B cell (primary cell): ENCODE data around the gene MANBA. TPM values are rescaled to one million over a fixed set of nuclear protein-coding genes. Genes with fewer than 3 reads are reported as not detected.
A peak's percentile ranks its signal among the peaks of the same experiment; 100 is the strongest.

Experiments
- ATAC-seq: fragments of 200-7000 bp; cut with Tn5 transposase; one replicate; pipeline ENCODE4 v1.10.0; 2021; ENCODE audit warnings: low read depth, mild to moderate bottlenecking, moderate number of reproducible peaks, moderate library complexity
- CTCF ChIA-PET: fragments of 350-600 bp; sonication (Branson Sonifier 250); formaldehyde crosslinking; loops from one replicate; lab custom pipeline; 2021; ENCODE audit warnings: antibody characterized with exemption, inconsistent platforms; lab: Charles Lee
- POLR2A ChIA-PET: fragments of 350-600 bp; sonication (Branson Sonifier 250); formaldehyde crosslinking; loops from one replicate; lab custom pipeline; 2021; ENCODE audit warnings: antibody characterized with exemption; lab: Charles Lee
- DNase-seq: peaks from one replicate; pipeline ENCODE4 v3.0.0; 2013
- H2AFZ ChIP-seq: 2 replicates; pipeline ENCODE4 v1.6.1; 2012; ENCODE audit warnings: mild to moderate bottlenecking, low read depth, low read length; ENCODE audit not compliant: insufficient read depth, poor library complexity, severe bottlenecking
- H3K27ac ChIP-seq, 2 donors: 1 replicate in 1 of 2; 2 replicates in 1 of 2; pipeline ENCODE4 v1.5.1; 2012 to 2013; ENCODE audit warnings: low read length in 2 of 2, mild to moderate bottlenecking in 2 of 2, moderate library complexity in 1 of 2
- H3K27me3 ChIP-seq, 4 experiments: fragments of 200-600 bp in 1 of 4; sonication (generic) in 1 of 4; replicated peaks in 1 of 4; 1 replicate in 2 of 4; 2 replicates in 2 of 4; pipeline versions ENCODE4 v1.6.1 to v1.7.0; 2013 to 2016; ENCODE audit warnings: low read length in 3 of 4, mild to moderate bottlenecking in 2 of 4, mixed read lengths in 1 of 4, moderate library complexity in 1 of 4; ENCODE audit not compliant: insufficient read depth in 4 of 4, control insufficient read depth in 3 of 4; ENCODE audit errors: control extremely low read depth in 1 of 4
- H3K36me3 ChIP-seq, 2 experiments: replicated peaks in 1 of 2; 1 replicate in 1 of 2; 2 replicates in 1 of 2; pipeline versions ENCODE4 v1.6.1 to v1.7.1; 2013; ENCODE audit warnings: low read length in 1 of 2; ENCODE audit not compliant: insufficient read depth in 2 of 2, control insufficient read depth in 1 of 2; ENCODE audit errors: control extremely low read depth in 1 of 2, extremely low read depth in 1 of 2
- H3K4me1 ChIP-seq, 2 donors: fragments of 200-600 bp in 1 of 2; sonication (generic) in 1 of 2; 1 replicate in 1 of 2; 2 replicates in 1 of 2; pipeline versions ENCODE4 v1.5.1 to v1.6.1; 2013 to 2017; ENCODE audit warnings: low read length in 2 of 2; ENCODE audit not compliant: control insufficient read depth in 2 of 2, insufficient read depth in 2 of 2
- H3K4me2 ChIP-seq: replicated peaks from 2 replicates; pipeline ENCODE3; 2012; ENCODE audit warnings: mild to moderate bottlenecking, low read depth, low read length; ENCODE audit not compliant: poor library complexity, severe bottlenecking
- H3K4me3 ChIP-seq, 5 experiments: fragments of 200-600 bp in 1 of 5; sonication (generic) in 1 of 5; 1 replicate in 3 of 5; 2 replicates in 2 of 5; pipeline versions ENCODE4 v1.5.1 to v1.7.0; 2011 to 2016; ENCODE audit warnings: low read length in 4 of 5, mild to moderate bottlenecking in 4 of 5, low read depth in 2 of 5, control low read depth in 1 of 5, moderate library complexity in 1 of 5; ENCODE audit not compliant: insufficient read depth in 1 of 5; ENCODE audit errors: control extremely low read depth in 1 of 5, extremely low read depth in 1 of 5
- H3K79me2 ChIP-seq: fragments of 200-600 bp; sonication (generic); one replicate; pipeline ENCODE4 v1.6.0; 2016; ENCODE audit warnings: low read length; ENCODE audit not compliant: control insufficient read depth, insufficient read depth
- H3K9ac ChIP-seq: fragments of 200-600 bp; sonication (generic); 2 replicates; pipeline ENCODE4 v1.6.1; 2017; ENCODE audit warnings: mild to moderate bottlenecking, low read length, moderate library complexity
- H3K9me3 ChIP-seq, 3 donors: one replicate each; pipeline versions ENCODE4 v1.6.1 to v1.7.1; 2013; ENCODE audit warnings: low read length in 2 of 3; ENCODE audit not compliant: control insufficient read depth in 2 of 3, insufficient read depth in 1 of 3; ENCODE audit errors: control extremely low read depth in 1 of 3
- H4K20me1 ChIP-seq: 2 replicates; pipeline ENCODE4 v1.6.0; 2012; ENCODE audit warnings: mild to moderate bottlenecking, low read length; ENCODE audit not compliant: insufficient read depth, control insufficient read depth, poor library complexity, severe bottlenecking
- H3K27ac Mint-ChIP-seq: one replicate; pipeline ENCODE4 v1.8.0; 2021; ENCODE audit warnings: mixed read lengths
- H3K27me3 Mint-ChIP-seq: one replicate; pipeline ENCODE4 v1.8.0; 2021; ENCODE audit warnings: mixed read lengths
- H3K4me1 Mint-ChIP-seq: one replicate; pipeline ENCODE4 v1.8.0; 2021; ENCODE audit warnings: mixed read lengths
- H3K4me3 Mint-ChIP-seq: one replicate; pipeline ENCODE4 v1.8.0; 2021; ENCODE audit warnings: mixed read lengths
- H3K9me3 Mint-ChIP-seq: one replicate; pipeline ENCODE4 v1.8.0; 2022; ENCODE audit warnings: mixed read lengths; ENCODE audit not compliant: insufficient read depth
- EZH2 ChIP-seq: IDR thresholded peaks from 2 replicates; pipeline ENCODE4 v1.6.1; 2012; ENCODE audit warnings: borderline replicate concordance, low read depth, mild to moderate bottlenecking, moderate library complexity, low read length; ENCODE audit not compliant: insufficient read depth, poor library complexity, severe bottlenecking
- WGBS: methylation state at CpG from one replicate; pipeline ENCODE4 v1.1.5; 2013; ENCODE audit warnings: missing lambda C conversion rate; ENCODE audit not compliant: insufficient coverage; 5-methylcytosine and 5-hydroxymethylcytosine counted together
- intact Hi-C: fragments of 100-400 bp; cut with micrococcal nuclease; formaldehyde crosslinking; loops from one replicate; pipeline ENCODE4 v1.10.0; 2022
- polyA minus RNA-seq: library from RNA; depleted of rRNA, polyadenylated mRNA; stranded (reverse); fragments of >200 nt; gene quantifications from 2 replicates; pipeline ENCODE4 v1.2.3, GENCODE V29; 2012
- polyA plus RNA-seq: library from polyadenylated mRNA; depleted of rRNA; stranded (reverse); fragments of >200 nt; gene quantifications from 2 replicates; pipeline ENCODE4 v1.2.3, GENCODE V29; 2012
- total RNA-seq, 2 donors: library from RNA; stranded (reverse); fragments of 120-200 nt in 1 of 2; gene quantifications; 1 replicate in 1 of 2; 2 replicates in 1 of 2; pipeline versions ENCODE4 v1.2.3 to v1.2.4, GENCODE V29; 2013 to 2022
- TF ChIP-seq, protein P1 (sequence below): fragments of 200-600 bp; IDR thresholded peaks from one replicate; pipeline ENCODE4 v1.8.0; 2022; ENCODE audit warnings: antibody characterized with exemption, mild to moderate bottlenecking

MANBA gene
- 119 and 132 TPM in 2 replicates for total RNA-seq
- 70.5 TPM for total RNA-seq (2013)
- polyA plus RNA-seq, result 87.4 and 91.6 TPM in 2 replicates
- polyA minus RNA-seq, result 106 and 137 TPM in 2 replicates

DNA sequence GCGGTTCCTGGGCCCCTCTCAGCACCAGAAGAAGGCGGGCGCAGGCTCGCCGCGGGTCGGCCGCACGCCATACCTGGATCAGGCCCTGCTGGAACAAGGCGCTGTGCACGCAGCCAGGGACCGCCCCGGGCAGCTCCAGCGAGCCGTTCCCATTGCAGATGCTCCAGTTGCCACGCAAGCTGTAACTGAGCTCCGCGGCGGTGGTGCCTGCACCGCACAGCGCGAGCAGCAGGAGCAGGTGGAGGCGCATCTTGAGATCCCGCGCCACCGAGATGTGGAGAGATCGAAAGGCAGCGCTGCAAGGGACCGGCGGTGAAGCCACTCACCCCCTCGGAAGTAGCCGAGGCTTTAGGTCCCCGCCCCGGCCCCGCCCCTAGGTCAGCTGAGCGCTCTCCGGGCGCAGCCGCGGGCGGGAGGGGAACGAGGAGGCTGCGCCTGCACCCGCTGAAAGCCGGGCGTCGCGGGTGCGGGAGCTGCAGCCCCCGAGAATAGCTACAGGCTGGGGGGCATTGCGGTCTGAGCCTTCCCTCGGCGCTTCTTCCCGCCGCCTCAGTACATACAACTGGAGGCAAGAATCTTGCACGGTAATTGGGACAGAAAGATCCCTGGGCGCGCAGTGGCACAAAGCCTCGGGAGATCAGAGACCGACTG, at the start of gene MANBA:
TSS of gene MANBA (minus strand) at position 324 of the 651 bp plus-strand sequence. CDS start at position 250, 74 bp downstream.
- peak within 1 kb of the TSS; percentile 90 for H3K4me2 ChIP-seq
- H4K20me1 ChIP-seq, result no peaks in the 10 kb centered on the region
- H3K9me3 ChIP-seq, result peaks cover 0 to 2% (median 0%) of the 10 kb centered on the region in 3 donors
- ChIA-PET POLR2A (interaction anchor here (0.6 to 3.1 kb wide), 8 partner anchors 15 to 316 kb away, joined by 3 to 74 read pairs (median 4); partner anchors contain the start of genes CISD2, SLC9B2 and UBE2D3), CTCF (interaction anchor here (0.6 to 1.8 kb wide), 13 partner anchors 10 to 339 kb away, joined by 3 to 13 read pairs (median 3); partner anchors contain the start of genes BDH2, CISD2 and UBE2D3)
- H3K9me3 Mint-ChIP-seq, result no peaks in the 10 kb centered on the region
- peak within 1 kb of the TSS; percentile 93 for H3K9ac ChIP-seq
- peaks cover 51% of the 10 kb centered on the region for H3K4me1 Mint-ChIP-seq
- H3K79me2 ChIP-seq, result peaks cover 52% of the 10 kb centered on the region
- H3K4me3 ChIP-seq, result peak within 1 kb of the TSS; percentile 69 to 99 (median 87)
- intact Hi-C loops, result loop anchor here (1.0 to 5.0 kb wide), 8 partner anchors 18 to 337 kb away; partner anchors contain the start of genes BDH2, NFKB1 and SLC9B1
- no peaks in the 10 kb centered on the region for H3K27me3 ChIP-seq
- ATAC-seq (peak; percentile 75), DNase-seq (peak; percentile 93)
- TF ChIP-seq, protein P1, sequence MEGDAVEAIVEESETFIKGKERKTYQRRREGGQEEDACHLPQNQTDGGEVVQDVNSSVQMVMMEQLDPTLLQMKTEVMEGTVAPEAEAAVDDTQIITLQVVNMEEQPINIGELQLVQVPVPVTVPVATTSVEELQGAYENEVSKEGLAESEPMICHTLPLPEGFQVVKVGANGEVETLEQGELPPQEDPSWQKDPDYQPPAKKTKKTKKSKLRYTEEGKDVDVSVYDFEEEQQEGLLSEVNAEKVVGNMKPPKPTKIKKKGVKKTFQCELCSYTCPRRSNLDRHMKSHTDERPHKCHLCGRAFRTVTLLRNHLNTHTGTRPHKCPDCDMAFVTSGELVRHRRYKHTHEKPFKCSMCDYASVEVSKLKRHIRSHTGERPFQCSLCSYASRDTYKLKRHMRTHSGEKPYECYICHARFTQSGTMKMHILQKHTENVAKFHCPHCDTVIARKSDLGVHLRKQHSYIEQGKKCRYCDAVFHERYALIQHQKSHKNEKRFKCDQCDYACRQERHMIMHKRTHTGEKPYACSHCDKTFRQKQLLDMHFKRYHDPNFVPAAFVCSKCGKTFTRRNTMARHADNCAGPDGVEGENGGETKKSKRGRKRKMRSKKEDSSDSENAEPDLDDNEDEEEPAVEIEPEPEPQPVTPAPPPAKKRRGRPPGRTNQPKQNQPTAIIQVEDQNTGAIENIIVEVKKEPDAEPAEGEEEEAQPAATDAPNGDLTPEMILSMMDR, result no peak
- H3K27ac ChIP-seq, result peak within 1 kb of the TSS; percentile 98
- H3K4me1 ChIP-seq, result peaks cover 29 to 35% of the 10 kb centered on the region in 2 donors
- whole genome bisulfite sequencing, result under 1% methylated on average over 60 of the region's 60 CpGs
- H3K36me3 ChIP-seq, result peaks cover 0 to 2% of the 10 kb centered on the region in 2 experiments
- peak within 1 kb of the TSS; percentile 78 for H2AFZ ChIP-seq
- peak within 1 kb of the TSS; percentile 96 for H3K4me3 Mint-ChIP-seq
- H3K27me3 Mint-ChIP-seq, result no peaks in the 10 kb centered on the region
- H3K27ac Mint-ChIP-seq, result peak within 1 kb of the TSS; percentile 97

DNA sequence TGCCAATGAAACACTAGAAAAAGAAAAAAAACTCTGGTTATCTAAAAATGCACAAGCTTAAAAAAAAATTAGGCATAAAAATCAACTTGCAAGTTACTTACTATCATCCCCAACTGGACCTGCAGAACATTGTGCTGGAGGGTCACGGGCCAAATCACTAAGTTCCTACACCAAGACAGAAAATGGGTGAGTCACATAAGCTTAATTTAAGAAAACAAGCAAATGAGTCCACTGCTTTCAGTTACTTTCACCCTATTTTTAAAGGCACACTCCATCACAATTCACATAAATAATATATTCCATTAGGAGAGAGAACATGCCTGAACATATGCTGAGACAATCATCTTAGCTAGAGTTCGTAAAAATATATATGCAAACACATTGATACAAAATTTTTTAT, 48.9 kb upstream of the MANBA start:
- H3K27ac ChIP-seq, result peak overlapping the region; percentile 9 to 44
- H3K9ac ChIP-seq, result no peak overlapping the region
- peaks cover 26 to 28% of the 10 kb centered on the region in 2 donors for H3K4me1 ChIP-seq
- intact Hi-C loops, result loop anchor here (2.0 to 5.0 kb wide), 2 partner anchors 15 to 47 kb away; partner anchors contain the start of gene MANBA
- no peak overlapping the region for H3K4me3 Mint-ChIP-seq
- no peak overlapping the region for H3K4me2 ChIP-seq
- H3K9me3 Mint-ChIP-seq, result no peaks in the 10 kb centered on the region
- no peak overlapping the region for H2AFZ ChIP-seq
- no peak overlapping the region for H3K4me3 ChIP-seq
- TF ChIP-seq, protein P1, result no peak
- TF ChIP-seq EZH2, result no peak
- no CpG with 5 or more reads among the region's 2 CpGs for WGBS
- no peak overlapping the region for H3K27ac Mint-ChIP-seq
- peaks cover 95% of the 10 kb centered on the region for H3K79me2 ChIP-seq
- ATAC-seq, result no peak
- H4K20me1 ChIP-seq, result peaks cover 100% of the 10 kb centered on the region
- H3K36me3 ChIP-seq, result peaks cover 8 to 80% of the 10 kb centered on the region in 2 experiments
- H3K27me3 ChIP-seq, result no peaks in the 10 kb centered on the region
- peaks cover 46% of the 10 kb centered on the region for H3K4me1 Mint-ChIP-seq
- H3K9me3 ChIP-seq, result no peaks in the 10 kb centered on the region
- ChIA-PET CTCF (interaction anchor here (0.9 kb wide), 1 partner anchor 9 kb away, joined by 4 read pairs; no protein-coding TSS in a partner anchor), POLR2A (no interaction called here)
- no peak for DNase-seq
- H3K27me3 Mint-ChIP-seq, result no peaks in the 10 kb centered on the region
